ENCODE measurements around the gene FUBP3. TPM values are rescaled to one million over a fixed set of nuclear protein-coding genes. Genes with fewer than 3 reads are reported as not detected.

Gene FUBP3, protein sequence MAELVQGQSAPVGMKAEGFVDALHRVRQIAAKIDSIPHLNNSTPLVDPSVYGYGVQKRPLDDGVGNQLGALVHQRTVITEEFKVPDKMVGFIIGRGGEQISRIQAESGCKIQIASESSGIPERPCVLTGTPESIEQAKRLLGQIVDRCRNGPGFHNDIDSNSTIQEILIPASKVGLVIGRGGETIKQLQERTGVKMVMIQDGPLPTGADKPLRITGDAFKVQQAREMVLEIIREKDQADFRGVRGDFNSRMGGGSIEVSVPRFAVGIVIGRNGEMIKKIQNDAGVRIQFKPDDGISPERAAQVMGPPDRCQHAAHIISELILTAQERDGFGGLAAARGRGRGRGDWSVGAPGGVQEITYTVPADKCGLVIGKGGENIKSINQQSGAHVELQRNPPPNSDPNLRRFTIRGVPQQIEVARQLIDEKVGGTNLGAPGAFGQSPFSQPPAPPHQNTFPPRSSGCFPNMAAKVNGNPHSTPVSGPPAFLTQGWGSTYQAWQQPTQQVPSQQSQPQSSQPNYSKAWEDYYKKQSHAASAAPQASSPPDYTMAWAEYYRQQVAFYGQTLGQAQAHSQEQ
- 65.2 and 87.2 TPM in 2 replicates for total RNA-seq (ENCODE audit: low replicate concordance)

DNA sequence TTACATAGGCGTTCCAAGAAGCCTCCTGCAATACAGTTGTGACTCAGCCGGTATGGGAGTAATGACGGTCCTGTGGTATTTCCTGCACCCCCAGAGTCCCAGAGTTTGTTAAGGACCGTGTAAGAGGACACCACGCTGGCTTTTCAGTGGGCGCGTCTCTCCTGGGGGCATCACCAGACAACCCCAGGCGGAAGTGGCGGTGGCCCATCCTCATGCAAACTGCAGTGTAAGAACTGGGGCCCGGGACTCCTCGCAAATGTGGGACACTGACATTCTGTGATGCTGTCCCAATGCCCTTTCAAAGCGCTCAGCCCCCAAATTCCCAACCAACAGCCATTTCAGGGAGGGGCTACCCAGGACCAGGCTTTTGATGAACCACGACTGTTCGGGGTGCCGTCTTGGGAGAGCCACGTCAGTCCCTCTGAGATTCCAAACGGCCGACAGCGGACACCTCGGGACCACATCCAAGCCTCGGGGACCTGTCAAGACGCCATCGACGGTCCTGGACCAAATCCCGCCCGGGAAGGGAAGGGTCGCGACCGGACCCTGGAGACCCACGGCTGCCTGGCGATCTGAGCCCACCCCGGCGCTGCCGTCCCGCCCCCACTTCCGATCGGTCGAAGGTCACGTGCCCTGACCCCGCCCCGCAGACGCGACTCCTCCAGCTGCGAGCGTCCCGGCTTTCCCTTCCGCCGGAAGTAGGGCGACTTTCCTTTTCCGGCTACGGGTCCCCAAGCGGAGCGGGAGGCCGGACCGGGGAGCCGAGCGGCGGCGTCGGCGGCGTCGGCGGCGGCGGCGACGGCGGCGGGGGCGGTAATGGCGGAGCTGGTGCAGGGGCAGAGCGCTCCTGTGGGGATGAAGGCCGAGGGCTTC, at the start of gene FUBP3:
TSS of gene FUBP3 (plus strand) at position 713 of the 873 bp plus-strand sequence. CDS start at position 817, 104 bp downstream.
- TF ChIP-seq EZH2 (IDR thresholded peaks at IDR 0.05), result peak; percentile 8
- TF ChIP-seq EZH2phosphoT487 (IDR thresholded peaks at IDR 0.05), result no peak
- Mint-ChIP-seq H3K36me3 (no peaks in the 10 kb centered on the region), H3K27ac (peak within 1 kb of the TSS; percentile 78), H3K4me3 (peak within 1 kb of the TSS; percentile 92), H3K27me3 (ENCODE audit: insufficient read depth, low read depth) (peaks cover 7% of the 10 kb centered on the region), H3K4me1 (peaks cover 17% of the 10 kb centered on the region), H3K9me3 (no peaks in the 10 kb centered on the region)
- Histone ChIP-seq H4K20me1 (ENCODE audit: low read depth) (peaks cover 43% of the 10 kb centered on the region), H3F3A (ENCODE audit: low read depth) (peaks cover 5% of the 10 kb centered on the region), H3K9me3 (ENCODE audit: low read depth) (no peaks in the 10 kb centered on the region), H2AFZ (replicated peaks) (peak within 1 kb of the TSS; percentile 84), H3K4me2 (peak within 1 kb of the TSS; percentile 99), H3K27ac (no peak within 1 kb of the TSS), H3K9ac (peak within 1 kb of the TSS; percentile 98), H3K36me3 (no peaks in the 10 kb centered on the region), H3K4me1 (peaks cover 9% of the 10 kb centered on the region), H3K27me3 (no peaks in the 10 kb centered on the region), H3K4me3 (peak within 1 kb of the TSS; percentile 99), H3K79me2 (ENCODE audit: low read depth) (peaks cover 57% of the 10 kb centered on the region)
- peak; percentile 95 for DNase-seq (ENCODE audit: low spot score)

DNA sequence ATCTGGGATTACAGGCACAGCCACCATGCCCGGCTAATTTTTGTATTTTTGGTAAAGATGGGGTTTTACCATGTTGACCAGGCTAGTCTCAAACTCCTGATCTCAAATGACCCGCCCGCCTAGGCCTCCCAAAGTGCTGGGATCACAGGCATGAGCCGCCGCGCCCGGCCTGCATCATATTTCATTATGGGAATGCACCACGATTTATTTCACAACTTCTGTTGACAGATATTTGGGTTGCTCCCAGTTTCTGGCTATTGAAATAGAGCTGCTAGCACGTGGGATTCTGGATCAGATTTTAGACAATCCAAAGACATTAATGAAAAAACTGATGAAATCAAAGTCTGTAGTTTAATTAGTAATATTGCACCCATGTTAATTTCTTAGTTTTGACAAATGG, 48.4 kb upstream of the FUBP3 start:
- Mint-ChIP-seq H3K4me1 (peaks cover 32% of the 10 kb centered on the region), H3K9me3 (no peaks in the 10 kb centered on the region), H3K27me3 (ENCODE audit: insufficient read depth, low read depth) (peaks cover 15% of the 10 kb centered on the region), H3K27ac (no peak overlapping the region), H3K36me3 (no peaks in the 10 kb centered on the region), H3K4me3 (no peak overlapping the region)
- Histone ChIP-seq H3K27me3 (no peaks in the 10 kb centered on the region), H3K9ac (no peak overlapping the region), H3K4me1 (peaks cover 15% of the 10 kb centered on the region), H2AFZ (replicated peaks) (no peak overlapping the region), H4K20me1 (ENCODE audit: low read depth) (no peaks in the 10 kb centered on the region), H3K4me2 (no peak overlapping the region), H3F3A (ENCODE audit: low read depth) (no peaks in the 10 kb centered on the region), H3K79me2 (ENCODE audit: low read depth) (no peaks in the 10 kb centered on the region), H3K4me3 (no peak overlapping the region), H3K36me3 (no peaks in the 10 kb centered on the region), H3K9me3 (ENCODE audit: low read depth) (no peaks in the 10 kb centered on the region), H3K27ac (no peak overlapping the region)
- TF ChIP-seq EZH2 (IDR thresholded peaks at IDR 0.05) (no peak), EZH2phosphoT487 (IDR thresholded peaks at IDR 0.05) (no peak)
- TF ChIP-seq, protein P1, sequence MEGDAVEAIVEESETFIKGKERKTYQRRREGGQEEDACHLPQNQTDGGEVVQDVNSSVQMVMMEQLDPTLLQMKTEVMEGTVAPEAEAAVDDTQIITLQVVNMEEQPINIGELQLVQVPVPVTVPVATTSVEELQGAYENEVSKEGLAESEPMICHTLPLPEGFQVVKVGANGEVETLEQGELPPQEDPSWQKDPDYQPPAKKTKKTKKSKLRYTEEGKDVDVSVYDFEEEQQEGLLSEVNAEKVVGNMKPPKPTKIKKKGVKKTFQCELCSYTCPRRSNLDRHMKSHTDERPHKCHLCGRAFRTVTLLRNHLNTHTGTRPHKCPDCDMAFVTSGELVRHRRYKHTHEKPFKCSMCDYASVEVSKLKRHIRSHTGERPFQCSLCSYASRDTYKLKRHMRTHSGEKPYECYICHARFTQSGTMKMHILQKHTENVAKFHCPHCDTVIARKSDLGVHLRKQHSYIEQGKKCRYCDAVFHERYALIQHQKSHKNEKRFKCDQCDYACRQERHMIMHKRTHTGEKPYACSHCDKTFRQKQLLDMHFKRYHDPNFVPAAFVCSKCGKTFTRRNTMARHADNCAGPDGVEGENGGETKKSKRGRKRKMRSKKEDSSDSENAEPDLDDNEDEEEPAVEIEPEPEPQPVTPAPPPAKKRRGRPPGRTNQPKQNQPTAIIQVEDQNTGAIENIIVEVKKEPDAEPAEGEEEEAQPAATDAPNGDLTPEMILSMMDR (IDR thresholded peaks at IDR 0.05), result no peak
- no peak for DNase-seq (ENCODE audit: low spot score)

DNA sequence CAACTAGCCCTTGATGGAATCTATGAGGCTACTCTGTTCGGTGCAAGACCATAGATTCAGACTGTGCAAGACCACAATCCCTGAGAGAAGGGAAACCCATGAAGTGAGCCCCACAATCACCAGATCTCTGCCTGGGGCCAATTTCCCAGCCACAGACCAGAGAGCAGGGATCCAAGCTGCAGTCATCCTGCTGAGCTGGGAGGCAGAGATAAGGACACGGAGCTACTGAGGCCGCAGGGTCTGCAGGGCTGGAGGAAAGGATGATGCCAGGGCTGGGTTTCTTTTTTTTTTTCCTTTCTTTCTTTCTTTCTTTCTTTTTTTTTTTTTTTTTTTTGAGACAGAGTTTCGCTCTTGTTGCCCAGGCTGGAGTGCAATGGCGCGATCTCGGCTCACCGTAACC, 47.7 kb upstream of the FUBP3 start:
- no peak for TF ChIP-seq EZH2 (IDR thresholded peaks at IDR 0.05)
- TF ChIP-seq, protein P1 (IDR thresholded peaks at IDR 0.05), result no peak
- TF ChIP-seq EZH2phosphoT487 (IDR thresholded peaks at IDR 0.05), result no peak
- no peak overlapping the region for H3K27ac ChIP-seq
- no peaks in the 10 kb centered on the region for H3K36me3 ChIP-seq
- no peak for DNase-seq (ENCODE audit: low spot score)
- no peaks in the 10 kb centered on the region for H3F3A ChIP-seq (ENCODE audit: low read depth)
- H3K36me3 Mint-ChIP-seq, result no peaks in the 10 kb centered on the region
- H3K4me3 Mint-ChIP-seq, result no peak overlapping the region
- no peak overlapping the region for H3K27ac Mint-ChIP-seq
- no peaks in the 10 kb centered on the region for H3K79me2 ChIP-seq (ENCODE audit: low read depth)
- H3K9ac ChIP-seq, result no peak overlapping the region
- no peak overlapping the region for H3K4me2 ChIP-seq
- H3K4me3 ChIP-seq, result no peak overlapping the region
- H3K9me3 ChIP-seq (ENCODE audit: low read depth), result no peaks in the 10 kb centered on the region
- H3K9me3 Mint-ChIP-seq, result no peaks in the 10 kb centered on the region
- peaks cover 20% of the 10 kb centered on the region for H3K4me1 ChIP-seq
- H3K27me3 ChIP-seq, result peaks cover 3% of the 10 kb centered on the region
- H3K4me1 Mint-ChIP-seq, result peaks cover 33% of the 10 kb centered on the region
- no peaks in the 10 kb centered on the region for H4K20me1 ChIP-seq (ENCODE audit: low read depth)
- no peak overlapping the region for H2AFZ ChIP-seq (replicated peaks)
- peaks cover 18% of the 10 kb centered on the region for H3K27me3 Mint-ChIP-seq (ENCODE audit: insufficient read depth, low read depth)

Measured in neural progenitor cell (in vitro differentiated cells).